SK-N-MC (cell line): ENCODE results near the gene DCDC2C.

Experiments
- FOXP2 ChIP-seq: optimal IDR thresholded peaks from 2 replicates; pipeline ENCODE3; 2011; ENCODE audit warnings: mild to moderate bottlenecking, moderate library complexity; ENCODE audit not compliant: insufficient read depth; ENCODE audit errors: extremely low read length, control extremely low read depth
- POLR2AphosphoS5 ChIP-seq: IDR thresholded peaks from 2 replicates; pipeline ENCODE4 v1.6.1; 2012; ENCODE audit warnings: mild to moderate bottlenecking, low read depth, low read length, borderline replicate concordance

DNA sequence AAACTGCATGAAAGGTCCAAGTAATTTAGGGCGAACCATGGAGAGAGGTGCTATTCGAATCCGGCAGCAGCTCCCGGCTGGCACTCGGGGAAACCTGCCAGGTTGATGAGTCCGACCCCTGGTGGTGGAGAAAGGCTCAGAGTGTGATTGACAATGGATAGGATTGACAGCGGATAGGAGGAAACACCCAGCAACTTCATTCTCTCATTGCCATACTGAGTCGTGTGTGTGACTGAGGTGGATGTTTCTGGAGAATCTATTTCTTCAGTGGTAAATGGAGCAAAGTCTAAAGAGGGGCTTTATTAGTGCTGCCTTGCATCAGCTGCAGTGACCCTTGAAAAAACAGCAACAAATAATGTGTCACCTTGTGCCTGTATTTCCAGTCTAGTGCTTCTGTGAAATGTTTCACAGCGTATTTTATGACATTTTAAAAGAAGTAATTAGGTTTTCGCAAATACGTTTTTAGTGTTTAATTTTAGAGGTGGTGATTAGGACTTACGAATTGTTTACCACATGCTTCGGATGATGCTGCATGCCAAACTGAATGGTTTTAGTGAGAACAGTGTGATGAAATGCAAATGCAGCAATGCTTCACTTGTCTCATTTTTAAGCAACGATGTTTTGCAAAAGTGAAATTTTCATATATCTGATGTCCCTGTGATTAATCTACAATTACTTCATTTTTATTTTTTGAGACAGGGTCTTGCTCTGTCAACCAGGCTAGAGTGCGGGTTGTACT lies 102.0 kb downstream of the DCDC2C start:
- TF ChIP-seq POLR2AphosphoS5 (no peak), FOXP2 (no peak)
